Fibroblast of villous mesenchyme (primary cell): ENCODE measurements around the gene TYR. TPM values are rescaled to one million over a fixed set of nuclear protein-coding genes. Genes with fewer than 3 reads are reported as not detected.

ENCODE experiments used
- DNase-seq: peaks from one replicate; pipeline ENCODE4 v3.0.0-alpha.2; 2010; ENCODE audit warnings: low read depth
- H3K4me3 ChIP-seq: 2 replicates; pipeline ENCODE4 v1.5.1; 2011; ENCODE audit warnings: low read depth, mild to moderate bottlenecking, low read length
- total RNA-seq: library from RNA; depleted of rRNA; stranded (reverse); fragments of >200 nt; gene quantifications from 2 replicates; pipeline ENCODE4 v1.2.3, GENCODE V29; 2012
- TF ChIP-seq, protein P1 (sequence below): IDR thresholded peaks from 2 replicates; pipeline ENCODE4 v1.5.1; 2012; ENCODE audit warnings: low read depth, mild to moderate bottlenecking, low read length; ENCODE audit not compliant: insufficient read depth

The TYR gene
- not detected in 2 replicates for total RNA-seq

DNA sequence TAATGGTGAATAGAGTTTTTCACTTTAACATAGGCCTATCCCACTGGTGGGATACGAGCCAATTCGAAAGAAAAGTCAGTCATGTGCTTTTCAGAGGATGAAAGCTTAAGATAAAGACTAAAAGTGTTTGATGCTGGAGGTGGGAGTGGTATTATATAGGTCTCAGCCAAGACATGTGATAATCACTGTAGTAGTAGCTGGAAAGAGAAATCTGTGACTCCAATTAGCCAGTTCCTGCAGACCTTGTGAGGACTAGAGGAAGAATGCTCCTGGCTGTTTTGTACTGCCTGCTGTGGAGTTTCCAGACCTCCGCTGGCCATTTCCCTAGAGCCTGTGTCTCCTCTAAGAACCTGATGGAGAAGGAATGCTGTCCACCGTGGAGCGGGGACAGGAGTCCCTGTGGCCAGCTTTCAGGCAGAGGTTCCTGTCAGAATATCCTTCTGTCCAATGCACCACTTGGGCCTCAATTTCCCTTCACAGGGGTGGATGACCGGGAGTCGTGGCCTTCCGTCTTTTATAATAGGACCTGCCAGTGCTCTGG, at the start of gene TYR:
Gene TYR, plus strand, starts transcription at position 185 of the 541 bp plus-strand sequence. Its CDS starts 79 bp downstream, at position 264.
- DNase-seq, result no peak
- no peak within 1 kb of the TSS for H3K4me3 ChIP-seq
- TF ChIP-seq, protein P1, sequence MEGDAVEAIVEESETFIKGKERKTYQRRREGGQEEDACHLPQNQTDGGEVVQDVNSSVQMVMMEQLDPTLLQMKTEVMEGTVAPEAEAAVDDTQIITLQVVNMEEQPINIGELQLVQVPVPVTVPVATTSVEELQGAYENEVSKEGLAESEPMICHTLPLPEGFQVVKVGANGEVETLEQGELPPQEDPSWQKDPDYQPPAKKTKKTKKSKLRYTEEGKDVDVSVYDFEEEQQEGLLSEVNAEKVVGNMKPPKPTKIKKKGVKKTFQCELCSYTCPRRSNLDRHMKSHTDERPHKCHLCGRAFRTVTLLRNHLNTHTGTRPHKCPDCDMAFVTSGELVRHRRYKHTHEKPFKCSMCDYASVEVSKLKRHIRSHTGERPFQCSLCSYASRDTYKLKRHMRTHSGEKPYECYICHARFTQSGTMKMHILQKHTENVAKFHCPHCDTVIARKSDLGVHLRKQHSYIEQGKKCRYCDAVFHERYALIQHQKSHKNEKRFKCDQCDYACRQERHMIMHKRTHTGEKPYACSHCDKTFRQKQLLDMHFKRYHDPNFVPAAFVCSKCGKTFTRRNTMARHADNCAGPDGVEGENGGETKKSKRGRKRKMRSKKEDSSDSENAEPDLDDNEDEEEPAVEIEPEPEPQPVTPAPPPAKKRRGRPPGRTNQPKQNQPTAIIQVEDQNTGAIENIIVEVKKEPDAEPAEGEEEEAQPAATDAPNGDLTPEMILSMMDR, result no peak

DNA sequence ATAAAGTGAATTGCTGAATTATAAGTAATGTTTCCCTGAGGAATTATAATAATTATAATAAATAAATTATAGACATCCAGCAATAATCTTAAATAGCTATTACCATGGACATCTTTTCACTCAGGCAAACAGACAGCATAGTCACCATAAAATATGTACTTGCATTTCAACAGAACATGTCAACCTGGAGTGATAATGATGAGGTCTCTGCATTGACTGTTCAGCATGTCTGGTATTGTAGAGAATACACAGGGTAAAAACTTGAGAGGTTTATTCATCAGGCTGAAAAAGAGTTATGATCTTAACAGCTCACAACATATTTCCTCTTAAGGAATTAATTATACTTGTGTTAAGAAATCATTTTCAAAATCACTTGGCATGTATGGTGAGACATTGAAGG, 41.1 kb upstream of the TYR start:
- H3K4me3 ChIP-seq, result no peak overlapping the region
- DNase-seq, result no peak
- TF ChIP-seq, protein P1, result no peak

DNA sequence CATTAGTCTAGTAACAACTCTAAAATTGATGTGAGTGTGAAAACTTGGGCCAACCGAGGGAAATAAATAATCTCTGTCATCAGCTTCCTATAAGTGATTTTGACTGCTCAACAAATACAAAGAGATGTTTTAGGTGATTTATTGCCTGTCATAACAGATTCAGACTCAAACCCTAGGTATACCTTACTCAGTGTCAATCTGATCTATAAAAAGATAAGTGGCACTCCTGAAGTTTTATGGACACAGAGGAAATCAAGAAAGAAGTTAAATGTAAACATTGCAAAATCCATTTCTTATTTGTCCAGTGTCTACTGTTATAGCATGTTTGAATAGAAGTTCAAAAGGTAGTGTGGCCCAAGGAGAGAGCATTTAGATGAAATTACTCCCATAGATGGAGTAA, 30.4 kb upstream of the TYR start:
- no peak for DNase-seq
- TF ChIP-seq, protein P1, result no peak
- no peak overlapping the region for H3K4me3 ChIP-seq

DNA sequence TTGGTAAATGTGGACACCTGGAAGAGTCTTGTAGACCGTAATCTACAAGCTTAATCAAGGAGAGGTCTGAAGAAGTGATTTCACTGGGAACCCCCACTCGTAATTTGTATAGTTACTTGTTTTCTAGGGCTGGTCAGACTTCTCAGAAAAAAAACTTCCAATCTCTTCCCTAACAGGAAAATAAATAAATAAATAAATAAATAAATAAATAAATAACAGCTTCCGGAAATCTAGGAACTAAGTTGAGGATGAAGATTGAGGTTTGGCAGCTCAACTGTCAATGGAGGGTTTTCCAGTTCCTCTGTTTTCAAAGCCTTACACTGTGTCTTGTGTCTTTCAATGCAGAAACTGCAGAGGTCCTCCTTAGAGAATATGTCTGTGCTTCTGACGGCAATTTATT, 17.7 kb upstream of the TYR start:
- DNase-seq, result no peak
- TF ChIP-seq, protein P1, result no peak
- no peak overlapping the region for H3K4me3 ChIP-seq

DNA sequence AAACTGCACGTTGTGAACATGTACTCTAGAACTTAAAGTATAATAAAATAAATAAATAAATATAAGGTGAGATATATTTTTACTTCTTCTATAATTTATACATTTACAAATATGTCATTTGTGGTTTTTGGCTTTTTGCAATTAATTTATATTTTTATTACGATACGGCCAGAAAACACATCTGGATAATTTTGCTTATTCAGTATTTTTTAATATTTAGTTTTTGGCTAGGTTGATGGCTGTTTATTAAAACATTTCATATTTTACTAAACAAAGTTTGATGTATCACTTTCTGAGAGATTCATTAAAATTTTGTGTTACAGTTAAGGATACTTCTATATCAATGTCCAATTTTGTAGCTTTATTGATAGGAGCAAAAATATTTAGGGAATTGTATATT, 15.7 kb upstream of the TYR start:
- H3K4me3 ChIP-seq, result no peak overlapping the region
- TF ChIP-seq, protein P1, result no peak
- no peak for DNase-seq

DNA sequence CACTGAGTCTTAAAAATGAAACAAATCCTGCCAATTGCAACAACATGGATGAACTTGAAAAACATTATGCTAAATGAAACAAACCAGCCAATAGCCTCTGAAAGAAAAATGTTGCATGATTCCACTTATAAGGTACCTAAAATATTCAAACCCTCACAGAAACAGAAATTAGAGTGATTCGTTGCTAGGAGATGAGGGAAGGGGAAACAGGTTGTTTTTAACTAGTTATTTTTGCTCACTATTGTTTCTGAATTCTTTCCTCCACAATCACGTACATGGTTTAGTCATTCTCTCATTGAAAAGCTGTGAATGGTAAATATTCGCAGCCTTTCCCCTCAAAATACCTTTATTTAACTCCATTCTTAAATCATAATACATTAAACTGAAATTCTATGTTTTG, 14.0 kb upstream of the TYR start:
- TF ChIP-seq, protein P1, result no peak
- no peak overlapping the region for H3K4me3 ChIP-seq
- DNase-seq, result no peak

DNA sequence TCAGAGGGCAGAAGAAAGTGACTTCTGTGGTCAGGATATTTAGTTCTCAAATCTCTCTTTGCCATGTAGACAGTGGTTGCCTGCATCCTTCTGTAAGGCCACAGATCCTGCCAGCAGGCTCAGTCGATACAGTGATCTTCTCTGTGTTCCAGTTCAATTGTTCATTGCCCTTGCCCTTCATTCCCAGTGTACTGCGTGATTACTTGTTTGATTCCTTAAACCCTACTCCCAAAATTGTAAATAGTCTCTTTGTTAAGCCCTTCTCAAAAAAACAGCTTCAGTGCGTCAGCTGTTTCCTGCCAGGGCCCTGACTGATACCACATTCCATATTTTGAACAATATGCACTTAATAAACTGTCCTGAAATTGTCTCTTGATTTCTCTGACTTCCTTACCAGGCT, 9.3 kb upstream of the TYR start:
- TF ChIP-seq, protein P1, result no peak
- H3K4me3 ChIP-seq, result no peak overlapping the region
- no peak for DNase-seq
